Endothelial cell of umbilical vein (primary cell): Measurements from ENCODE around the gene SEMA4A. TPM values are rescaled to one million over a fixed set of nuclear protein-coding genes. Genes with fewer than 3 reads are reported as not detected.

Source experiments
- BruUV-seq: library from RNA; stranded (reverse); fragments of 400-500 nt; replicated peaks from 2 replicates; lab custom pipeline; 2021; lab: Mats Ljungman, UMichigan
- CTCF ChIA-PET: fragments of 300-600, 350-600 bp; sonication (Branson Sonifier 250); formaldehyde crosslinking; loops from one replicate; lab custom pipeline; 2021; ENCODE audit warnings: antibody characterized with exemption, inconsistent platforms; lab: Charles Lee
- POLR2A ChIA-PET: fragments of 300-600, 350-600 bp; sonication (Branson Sonifier 250); formaldehyde crosslinking; loops from one replicate; lab custom pipeline; 2021; ENCODE audit warnings: antibody characterized with exemption, inconsistent platforms; lab: Charles Lee
- DNase-seq: peaks from one replicate; pipeline ENCODE4 v3.0.0-alpha.2; 2011; ENCODE audit warnings: low read depth, low spot score
- FAIRE-seq: peaks from 2 replicates; lab custom pipeline; 2011; peaks lifted over from hg19 to GRCh38; lab: Jason Lieb, UNC
- H2AFZ ChIP-seq: 2 replicates; pipeline ENCODE4 v1.6.0; 2012; ENCODE audit warnings: low read depth, low read length, control low read depth, inconsistent platforms
- H3K27ac ChIP-seq: 2 replicates; pipeline ENCODE4 v1.5.1; 2011; ENCODE audit warnings: low read depth, mild to moderate bottlenecking, control low read depth, low read length, moderate library complexity; ENCODE audit not compliant: insufficient read depth
- H3K27me3 ChIP-seq, 2 experiments: 2 replicates each; pipeline versions ENCODE4 v1.6.0 to v1.6.1; 2011; ENCODE audit warnings: low read length in 2 of 2, mixed read lengths in 1 of 2; ENCODE audit not compliant: control insufficient read depth in 2 of 2, insufficient read depth in 2 of 2
- H3K36me3 ChIP-seq, 2 experiments: 2 replicates in 1 of 2; 3 replicates in 1 of 2; pipeline ENCODE4 v1.5.1; 2011; ENCODE audit warnings: low read length in 2 of 2, mild to moderate bottlenecking in 1 of 2, moderate library complexity in 1 of 2; ENCODE audit not compliant: control insufficient read depth in 2 of 2, insufficient read depth in 2 of 2; ENCODE audit errors: extremely low read depth in 1 of 2
- H3K4me1 ChIP-seq: 3 replicates; pipeline ENCODE4 v1.5.1; 2011; ENCODE audit warnings: mild to moderate bottlenecking, low read length; ENCODE audit not compliant: control insufficient read depth, insufficient read depth; ENCODE audit errors: extremely low read depth
- H3K4me2 ChIP-seq: 2 replicates; pipeline ENCODE4 v1.6.1; 2011; ENCODE audit warnings: low read length, control low read depth, mixed read lengths; ENCODE audit not compliant: insufficient read depth
- H3K4me3 ChIP-seq, 3 experiments: fragments of 200-600 bp in 1 of 3; sonication (generic), shearing (Covaris generic) in 1 of 3; replicated peaks in 1 of 3; 2 replicates each; pipeline ENCODE4 v1.5.1; 2011 to 2016; ENCODE audit warnings: control low read depth in 3 of 3, low read length in 3 of 3, mild to moderate bottlenecking in 2 of 3, inconsistent platforms in 1 of 3, low read depth in 1 of 3, moderate library complexity in 1 of 3; ENCODE audit not compliant: insufficient read depth in 1 of 3
- H3K79me2 ChIP-seq: 2 replicates; pipeline ENCODE4 v1.6.0; 2012; ENCODE audit warnings: low read length, inconsistent platforms; ENCODE audit not compliant: control insufficient read depth, insufficient read depth
- H3K9ac ChIP-seq: replicated peaks from 2 replicates; pipeline ENCODE3; 2011; ENCODE audit warnings: low read length, control low read depth; ENCODE audit not compliant: insufficient read depth; ENCODE audit errors: extremely low read depth
- H3K9me1 ChIP-seq: replicated peaks from 3 replicates; pipeline ENCODE4 v1.6.0; 2011; ENCODE audit warnings: mild to moderate bottlenecking, low read length; ENCODE audit not compliant: control insufficient read depth, insufficient read depth; ENCODE audit errors: extremely low read depth
- H3K9me3 ChIP-seq: replicated peaks from 2 replicates; pipeline ENCODE4 v1.5.1; 2012; ENCODE audit warnings: low read length, inconsistent platforms; ENCODE audit not compliant: control insufficient read depth, insufficient read depth
- H4K20me1 ChIP-seq: replicated peaks from 2 replicates; pipeline ENCODE3; 2011; ENCODE audit warnings: mild to moderate bottlenecking, low read length; ENCODE audit not compliant: control insufficient read depth, insufficient read depth; ENCODE audit errors: extremely low read depth
- CTCF ChIP-seq, 2 donors: IDR thresholded peaks; 1 replicate in 1 of 2; 2 replicates in 1 of 2; pipeline ENCODE4 v1.5.1; 2011; ENCODE audit warnings: low read length in 2 of 2, mild to moderate bottlenecking in 2 of 2, moderate library complexity in 2 of 2, control low read depth in 1 of 2, inconsistent platforms in 1 of 2, low read depth in 1 of 2; ENCODE audit not compliant: insufficient read depth in 1 of 2; ENCODE audit errors: extremely low read depth in 1 of 2
- EZH2 ChIP-seq: IDR thresholded peaks from 2 replicates; pipeline ENCODE4 v1.6.1; 2012; ENCODE audit warnings: borderline replicate concordance, low read depth, mild to moderate bottlenecking, moderate library complexity, low read length, inconsistent platforms; ENCODE audit not compliant: severe bottlenecking
- FOS ChIP-seq: IDR thresholded peaks from 2 replicates; pipeline ENCODE4 v1.6.1; 2011; ENCODE audit warnings: mild to moderate bottlenecking, low read length, moderate library complexity, borderline replicate concordance; ENCODE audit not compliant: insufficient read depth
- JUN ChIP-seq: IDR thresholded peaks from 2 replicates; pipeline ENCODE4 v1.6.1; 2011; ENCODE audit warnings: borderline replicate concordance, low read depth; ENCODE audit not compliant: insufficient read length, insufficient read depth
- POLR2AphosphoS5 ChIP-seq: IDR thresholded peaks from 2 replicates; pipeline ENCODE4 v1.6.1; 2012; ENCODE audit warnings: low read depth, mild to moderate bottlenecking, control low read depth, low read length, moderate library complexity; ENCODE audit not compliant: insufficient read depth
- dilution Hi-C: fragments of 300-500 bp; cut with MboI; formaldehyde crosslinking; loops from one replicate; pipeline ENCODE4 v1.15.0; 2019; ENCODE audit warnings: low sequenced_read_pairs; ENCODE audit not compliant: extremely low pct_ligation_motif_present
- intact Hi-C: fragments of 100-400 bp; cut with micrococcal nuclease; formaldehyde crosslinking; loops from one replicate; pipeline ENCODE4 v1.10.0; 2022
- polyA plus RNA-seq, 4 experiments: library from polyadenylated mRNA; depleted of rRNA in 3 of 4; stranded (reverse) in 3 of 4; unstranded in 1 of 4; fragments of >200 nt; gene quantifications; 2 replicates each; pipeline versions ENCODE4 v1.2.1 to v1.2.3, GENCODE V29; 2011 to 2012; ENCODE audit warnings: missing spikeins in 1 of 4
- total RNA-seq: library from RNA; stranded (reverse); gene quantifications from 2 replicates; pipeline ENCODE4 v1.2.3, GENCODE V29; 2021

Gene SEMA4A
- total and polyA plus RNA-seq, 2 donors (not counting 3 experiments of a cell fraction or from before 2014, with no cell fraction given) = 1.5 to 1.6 TPM

DNA sequence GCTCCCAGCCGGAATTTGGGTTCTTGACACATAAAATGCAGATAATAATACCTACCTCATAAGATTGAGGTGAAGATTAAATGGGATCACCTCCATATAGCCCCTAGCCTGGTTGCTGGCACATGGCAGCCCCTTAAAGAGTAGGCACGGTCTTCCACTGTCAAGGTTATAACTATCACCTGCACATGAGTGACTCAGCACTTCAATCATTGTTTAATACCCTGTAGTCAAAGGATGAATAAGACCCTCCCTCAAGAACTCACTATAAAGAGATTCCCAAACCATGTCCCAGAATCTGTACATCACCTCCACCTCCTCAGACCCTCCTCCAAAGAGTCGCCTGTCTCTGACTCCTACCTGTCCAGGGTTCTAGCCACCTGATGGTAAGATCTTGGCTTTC is 45.3 kb upstream of the SEMA4A start:
- FAIRE-seq (no peak), DNase-seq (no peak)
- Histone ChIP-seq H4K20me1 (no peaks in the 10 kb centered on the region), H2AFZ (no peak overlapping the region), H3K9me1 (no peaks in the 10 kb centered on the region), H3K27me3 (no peaks in the 10 kb centered on the region), H3K4me1 (peaks cover 30% of the 10 kb centered on the region), H3K27ac (no peak overlapping the region), H3K9ac (no peak overlapping the region), H3K4me2 (no peak overlapping the region), H3K36me3 (no peaks in the 10 kb centered on the region), H3K4me3 (no peak overlapping the region), H3K9me3 (no peaks in the 10 kb centered on the region), H3K79me2 (no peaks in the 10 kb centered on the region)
- dilution Hi-C loops = no loop called here
- no TSS peak for BruUV-seq
- ChIA-PET CTCF (interaction anchor here (0.7 to 2.2 kb wide), 3 partner anchors 11 to 22 kb away, joined by 3 to 8 read pairs (median 7); no protein-coding TSS in a partner anchor), POLR2A (no interaction called here)
- intact Hi-C loops = no loop called here
- TF ChIP-seq EZH2 (no peak), POLR2AphosphoS5 (no peak), FOS (no peak), JUN (no peak), CTCF (IDR thresholded peaks at IDR 0.05; ENCODE audit: extremely low read depth in 1 of 2, insufficient read depth in 1 of 2, low read depth in 1 of 2, low read length in 2 of 2) (no peak)
